GM12801 (cell line): ENCODE measurements around the gene FGD3.

Experiments
- CTCF ChIP-seq: IDR thresholded peaks from one replicate; pipeline ENCODE4 v1.5.1; 2011; ENCODE audit warnings: control low read depth; ENCODE audit not compliant: insufficient read length; ENCODE audit errors: extremely low read depth

FGD3 gene

GRCh38 chr9:93032545-93032944, 85.2 kb downstream of the FGD3 start:
- no peak for TF ChIP-seq CTCF

- no peak for TF ChIP-seq CTCF
Observed at GRCh38 chr9:93033531-93033930, 86.2 kb downstream of the FGD3 start.

- no peak for TF ChIP-seq CTCF
Observed at GRCh38 chr9:93035106-93035660, 87.9 kb downstream of the FGD3 start.

GRCh38 chr9:93035821-93036351, 88.6 kb downstream of the FGD3 start:
- no peak for TF ChIP-seq CTCF

GRCh38 chr9:93036887-93037475, 89.7 kb downstream of the FGD3 start:
- TF ChIP-seq CTCF = no peak

- TF ChIP-seq CTCF = no peak
Observed at GRCh38 chr9:93037476-93037971, 90.2 kb downstream of the FGD3 start.

- no peak for TF ChIP-seq CTCF
Observed at GRCh38 chr9:93038918-93039317, 91.6 kb downstream of the FGD3 start.
